GM23338 (cell line): ENCODE results near the gene GSTP1. TPM values are rescaled to one million over a fixed set of nuclear protein-coding genes. Genes with fewer than 3 reads are reported as not detected.

Source experiments
- ATAC-seq: fragments of 200-7000 bp; cut with Tn5 transposase; 3 replicates; pipeline ENCODE4 v1.9.1; 2020
- DNase-seq: peaks from one replicate; pipeline ENCODE4 v3.0.0-alpha.2; 2015; ENCODE audit warnings: low spot score
- H2AFZ ChIP-seq: fragments of 200-600 bp; sonication (generic); 2 replicates; pipeline ENCODE4 v1.8.0; 2016; ENCODE audit warnings: antibody characterized with exemption, mild to moderate bottlenecking, moderate library complexity
- H3F3A ChIP-seq: fragments of 200-600 bp; sonication (generic); replicated peaks from 2 replicates; pipeline ENCODE4 v1.8.0; 2017; ENCODE audit warnings: antibody characterized with exemption, mixed run types, low read depth
- H3K27ac ChIP-seq: fragments of 200-600 bp; sonication (generic); 2 replicates; pipeline ENCODE4 v1.6.1; 2016; ENCODE audit warnings: low read depth
- H3K27me3 ChIP-seq: fragments of 200-600 bp; sonication (generic); 2 replicates; pipeline ENCODE4 v1.8.0; 2016; ENCODE audit warnings: mild to moderate bottlenecking, mixed run types, moderate library complexity; ENCODE audit not compliant: insufficient read depth
- H3K36me3 ChIP-seq: fragments of 200-600 bp; sonication (generic); 2 replicates; pipeline ENCODE4 v1.8.0; 2016; ENCODE audit warnings: mild to moderate bottlenecking; ENCODE audit not compliant: insufficient read depth
- H3K4me1 ChIP-seq: fragments of 200-600 bp; sonication (generic); 2 replicates; pipeline ENCODE4 v1.8.0; 2016; ENCODE audit warnings: mild to moderate bottlenecking, moderate library complexity; ENCODE audit not compliant: insufficient read depth
- H3K4me2 ChIP-seq: fragments of 200-600 bp; sonication (generic); 2 replicates; pipeline ENCODE4 v1.7.1; 2017; ENCODE audit warnings: mixed run types
- H3K4me3 ChIP-seq: fragments of 200-600 bp; sonication (generic); 2 replicates; pipeline ENCODE4 v1.6.1; 2016; ENCODE audit warnings: mixed run types
- H3K79me2 ChIP-seq: fragments of 200-600 bp; sonication (generic); replicated peaks from 2 replicates; pipeline ENCODE4 v1.8.0; 2017; ENCODE audit warnings: mild to moderate bottlenecking; ENCODE audit not compliant: insufficient read depth
- H3K9me2 ChIP-seq: fragments of 200-600 bp; sonication (generic); 2 replicates; pipeline ENCODE4 v1.8.0; 2017; ENCODE audit not compliant: insufficient read depth
- H4K20me1 ChIP-seq: fragments of 200-600 bp; sonication (generic); replicated peaks from 2 replicates; pipeline ENCODE4 v1.8.0; 2017; ENCODE audit warnings: mild to moderate bottlenecking; ENCODE audit not compliant: insufficient read depth
- H3K27ac Mint-ChIP-seq: 2 replicates; pipeline ENCODE4 v1.8.0; 2020; ENCODE audit warnings: inconsistent platforms, mild to moderate bottlenecking, moderate library complexity, mixed read lengths
- H3K27me3 Mint-ChIP-seq: 3 replicates; pipeline ENCODE4 v1.8.0; 2022; ENCODE audit warnings: low read depth, mild to moderate bottlenecking, moderate library complexity, mixed read lengths, inconsistent platforms; ENCODE audit not compliant: insufficient read depth, poor library complexity
- H3K36me3 Mint-ChIP-seq: 3 replicates; pipeline ENCODE4 v1.8.0; 2021; ENCODE audit warnings: low read depth, mild to moderate bottlenecking, inconsistent platforms, moderate library complexity, mixed read lengths
- H3K4me1 Mint-ChIP-seq: 3 replicates; pipeline ENCODE4 v1.8.0; 2020; ENCODE audit warnings: mild to moderate bottlenecking, inconsistent platforms, mixed read lengths
- H3K4me3 Mint-ChIP-seq: 3 replicates; pipeline ENCODE4 v1.8.0; 2021; ENCODE audit warnings: moderate library complexity, mild to moderate bottlenecking, inconsistent platforms, mixed read lengths
- H3K9me3 Mint-ChIP-seq: 3 replicates; pipeline ENCODE4 v1.8.0; 2020; ENCODE audit warnings: moderate library complexity, mild to moderate bottlenecking, inconsistent platforms, mixed read lengths
- CTCF ChIP-seq, 2 experiments: fragments of 200-600 bp in 1 of 2; sonication (generic) in 1 of 2; conservative IDR thresholded peaks; 2 replicates each; pipeline versions ENCODE4 v1.5.1 to v1.6.1; 2016 to 2017; ENCODE audit warnings: antibody characterized with exemption in 2 of 2, low read depth in 2 of 2, mild to moderate bottlenecking in 2 of 2, moderate library complexity in 1 of 2
- ETS1 ChIP-seq: IDR thresholded peaks from 2 replicates; pipeline ENCODE4 v1.6.1; 2016; ENCODE audit warnings: antibody characterized with exemption
- POLR2AphosphoS5 ChIP-seq: IDR thresholded peaks from 2 replicates; pipeline ENCODE4 v1.6.1; 2016; ENCODE audit warnings: antibody characterized with exemption, low read depth
- STAT1 ChIP-seq: IDR thresholded peaks from one replicate; pipeline ENCODE4 v1.6.1; 2016; ENCODE audit warnings: antibody characterized with exemption; ENCODE audit not compliant: unreplicated experiment
- ZNF331 ChIP-seq: fragments of 250-450 bp; sonication (Bioruptor Pico); IDR thresholded peaks from 2 replicates; pipeline ENCODE4 v1.5.0; 2020; ENCODE audit warnings: low read depth, mild to moderate bottlenecking, moderate library complexity
- polyA plus RNA-seq: library from polyadenylated mRNA; unstranded; fragments of >200 nt; fragmentation: Nextera tagmentation; extraction: Ambion mirVana; gene quantifications from 2 replicates; pipeline ENCODE4 v1.2.1, GENCODE V29; 2016
- total RNA-seq: library from RNA; depleted of rRNA; stranded (reverse); fragments of >200 nt; shearing (Covaris generic); gene quantifications from 2 replicates; pipeline ENCODE4 v1.2.3, GENCODE V29; 2014

The GSTP1 gene
- total and polyA plus RNA-seq, 2 experiments from 2014 or later: 1,776 to 1,881 TPM

GRCh38 chr11:67613960-67614715 lies 30.5 kb downstream of the GSTP1 start:
- Histone ChIP-seq H3K27me3 (peaks cover 37% of the 10 kb centered on the region), H3K9me2 (no peaks in the 10 kb centered on the region), H3K36me3 (no peaks in the 10 kb centered on the region), H3K4me1 (peaks cover 32% of the 10 kb centered on the region), H3K79me2 (no peaks in the 10 kb centered on the region), H3K4me3 (peak overlapping the region; percentile 41), H3K27ac (no peak overlapping the region), H3K4me2 (peak overlapping the region; percentile 65), H3F3A (peaks cover 3% of the 10 kb centered on the region; the same call in 1 of the 2 replicates), H4K20me1 (no peaks in the 10 kb centered on the region), H2AFZ (no peak overlapping the region)
- H3K27me3 Mint-ChIP-seq: peaks cover 45% of the 10 kb centered on the region
- ATAC-seq (peak; percentile 54), DNase-seq (peak; percentile 87)
- H3K4me3 Mint-ChIP-seq: peak overlapping the region; percentile 26; the same call in 1 of the 3 replicates
- peaks cover 37% of the 10 kb centered on the region for H3K4me1 Mint-ChIP-seq
- H3K27ac Mint-ChIP-seq: no peak overlapping the region
- no peak for TF ChIP-seq STAT1
- TF ChIP-seq POLR2AphosphoS5: no peak
- peak; percentile 65 to 73 for TF ChIP-seq CTCF (conservative IDR thresholded peaks at IDR 0.05; ENCODE audit: low read depth in 2 of 2)
- H3K36me3 Mint-ChIP-seq: peaks cover 23% of the 10 kb centered on the region
- no peaks in the 10 kb centered on the region; the same call in 1 of the 3 replicates for H3K9me3 Mint-ChIP-seq

DNA sequence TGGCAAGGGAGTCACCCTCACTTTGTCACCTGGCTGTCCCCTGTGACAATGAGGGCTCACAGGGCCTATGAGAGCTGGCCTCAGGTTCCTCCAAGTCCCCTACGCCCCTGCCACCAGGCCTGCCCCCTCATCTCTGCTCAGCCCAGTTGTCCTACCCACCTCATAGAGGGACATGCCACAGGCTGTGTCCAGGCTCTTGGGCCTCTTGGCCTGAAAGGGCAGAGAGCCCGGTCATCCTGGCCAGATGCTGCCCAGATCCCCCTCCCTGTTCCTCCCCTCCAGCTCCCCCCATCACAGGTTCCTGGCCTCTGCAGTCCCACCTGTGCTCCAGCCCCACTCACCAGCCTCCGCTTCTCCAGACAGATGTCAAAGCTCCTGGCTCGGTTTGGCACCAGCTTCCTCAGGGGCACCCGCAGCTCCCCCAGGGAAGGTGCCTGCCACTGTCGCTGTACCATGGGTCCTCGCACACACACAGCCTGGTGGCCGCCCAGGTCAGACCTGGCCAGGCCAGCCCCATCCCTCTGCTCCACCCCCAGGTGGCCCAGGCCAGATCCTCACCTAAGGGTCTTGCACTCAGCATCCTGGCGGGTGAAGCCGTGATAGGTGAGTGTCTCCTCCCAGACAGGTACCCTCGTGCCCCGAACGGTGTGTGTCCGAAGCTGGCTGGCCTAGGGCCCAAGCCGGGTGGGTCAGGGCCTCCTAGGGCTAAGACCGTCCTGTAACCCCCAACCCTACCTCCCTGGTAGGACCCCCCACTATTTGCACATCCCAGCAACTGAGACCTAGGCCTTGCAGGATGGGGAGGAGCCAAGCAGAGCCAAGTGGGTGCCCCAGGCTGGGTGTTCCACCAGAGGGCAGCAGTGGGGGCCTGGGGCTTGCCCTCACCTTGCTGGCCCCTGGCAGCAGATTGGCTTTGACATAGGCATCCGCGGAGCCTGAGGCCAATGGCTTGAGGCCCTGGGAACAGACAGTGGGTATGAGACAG lies 31.4 kb downstream of the GSTP1 start:
- Histone ChIP-seq H3K4me1 (peaks cover 34% of the 10 kb centered on the region), H3K9me2 (no peaks in the 10 kb centered on the region), H3K4me2 (peak overlapping the region; percentile 71), H3K4me3 (peak overlapping the region; percentile 46; the same call in 1 of the 2 replicates), H3F3A (peaks cover 3% of the 10 kb centered on the region; the same call in 1 of the 2 replicates), H3K36me3 (no peaks in the 10 kb centered on the region), H3K27me3 (peaks cover 46% of the 10 kb centered on the region), H4K20me1 (no peaks in the 10 kb centered on the region), H2AFZ (no peak overlapping the region), H3K79me2 (no peaks in the 10 kb centered on the region), H3K27ac (no peak overlapping the region)
- Mint-ChIP-seq H3K27ac (no peak overlapping the region), H3K36me3 (peaks cover 23% of the 10 kb centered on the region), H3K9me3 (peaks cover 6% of the 10 kb centered on the region), H3K27me3 (peaks cover 53% of the 10 kb centered on the region), H3K4me3 (peak overlapping the region; percentile 40; the same call in 1 of the 3 replicates), H3K4me1 (peaks cover 42% of the 10 kb centered on the region)
- peak; percentile 85 for DNase-seq
- ATAC-seq: peak; percentile 75
- TF ChIP-seq ZNF331 (CRISPR knock-in tag): no peak
- no peak for TF ChIP-seq STAT1
- TF ChIP-seq CTCF (conservative IDR thresholded peaks at IDR 0.05; ENCODE audit: low read depth in 2 of 2): peak; percentile 64 to 87
- TF ChIP-seq ETS1: no peak
- TF ChIP-seq POLR2AphosphoS5: no peak
